Fibroblast of upper back skin (primary cell): ENCODE results near the gene EREG.
"Not testable (repeated sequence)": the region's sequence is repeated elsewhere in the genome, so short reads cannot be mapped to it uniquely, and the experiment has no call there.

Experiments
- DNase-seq: peaks from one replicate; pipeline ENCODE4 v3.0.0-alpha.2; 2013

The EREG gene

GRCh38 chr4:74391890-74392475, 27.0 kb downstream of the EREG start:
- no peak for DNase-seq

DNA sequence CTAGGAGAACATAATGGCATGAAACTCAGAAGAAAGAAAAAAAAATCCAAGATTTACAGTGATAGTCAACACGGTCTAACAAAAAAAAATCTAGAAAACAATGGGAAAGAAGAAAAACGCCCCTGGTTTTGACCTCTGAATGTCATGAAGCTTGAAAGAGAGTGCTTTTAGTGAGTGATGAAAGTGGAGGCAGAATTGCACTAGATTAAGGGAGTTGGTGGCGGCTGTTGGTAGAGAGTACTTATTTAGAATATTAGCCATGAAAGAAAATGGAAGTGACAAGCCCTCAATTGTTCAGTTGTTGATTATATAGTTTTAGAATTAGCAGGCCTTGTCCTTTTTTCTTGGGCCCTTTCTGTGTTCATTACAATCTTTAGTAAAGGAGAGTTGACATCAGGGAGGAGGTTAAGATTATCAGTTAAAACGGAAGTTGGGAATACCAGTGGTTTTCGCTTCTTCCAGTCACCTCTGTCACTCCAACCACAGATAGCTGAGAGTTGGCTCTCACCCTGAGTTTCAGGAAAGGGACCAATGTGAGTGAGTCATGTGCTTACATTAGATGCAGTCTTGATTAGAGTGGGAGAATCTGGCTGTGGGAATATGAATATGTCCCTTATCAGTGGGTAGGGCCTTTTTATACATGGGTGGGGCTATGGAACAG, 29.7 kb downstream of the EREG start:
- DNase-seq, result peak; percentile 49

DNA sequence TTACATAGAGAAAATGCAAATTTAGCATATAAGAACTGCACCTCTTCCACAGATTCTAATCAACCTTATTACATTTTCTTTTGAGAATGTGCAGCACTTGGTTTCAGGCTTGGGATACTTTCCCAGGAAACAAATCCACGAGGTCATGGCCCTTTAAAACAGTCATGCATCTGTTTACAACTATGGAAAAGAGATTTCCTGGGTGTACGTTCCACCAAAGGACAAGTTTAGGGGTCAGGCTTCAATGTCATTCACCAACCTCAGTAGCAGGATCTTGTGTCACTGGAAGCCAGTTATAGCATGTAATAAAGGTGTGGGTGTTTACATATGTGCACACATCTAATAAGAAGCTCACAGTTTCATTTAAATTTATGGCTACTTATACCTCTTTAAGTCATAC, 30.7 kb downstream of the EREG start:
- DNase-seq, result no peak

DNA sequence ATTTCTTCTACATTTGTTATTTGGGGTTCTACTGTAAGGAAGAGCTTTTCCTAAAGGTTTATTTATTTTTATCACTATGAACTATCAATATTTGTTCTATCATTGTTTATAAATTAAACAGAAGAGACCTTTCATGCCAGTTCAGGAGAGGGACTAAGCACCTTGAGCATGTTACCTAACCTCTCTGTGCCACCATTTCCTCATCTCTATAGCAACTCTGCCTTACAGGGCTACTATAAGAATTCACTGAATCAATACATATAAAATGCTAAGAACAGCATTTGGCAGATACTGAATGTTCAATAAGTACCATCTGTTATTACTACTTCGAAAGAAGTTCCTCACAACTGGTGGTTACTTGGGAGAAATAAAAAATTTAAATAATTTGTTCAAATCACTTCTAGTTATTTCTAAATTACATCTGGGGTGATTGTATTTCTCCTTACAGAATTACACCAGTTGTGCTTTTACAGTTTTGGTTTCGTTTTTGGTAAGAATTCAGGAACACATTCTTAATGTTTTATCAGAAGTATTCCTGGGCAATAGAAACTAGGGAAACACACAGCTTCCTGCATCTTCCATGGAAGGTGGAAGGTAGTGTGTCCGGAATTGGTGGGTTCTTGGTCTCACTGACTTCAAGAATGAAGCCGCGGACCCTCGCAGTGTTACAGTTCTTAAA, 32.9 kb downstream of the EREG start:
- DNase-seq, result no peak

DNA sequence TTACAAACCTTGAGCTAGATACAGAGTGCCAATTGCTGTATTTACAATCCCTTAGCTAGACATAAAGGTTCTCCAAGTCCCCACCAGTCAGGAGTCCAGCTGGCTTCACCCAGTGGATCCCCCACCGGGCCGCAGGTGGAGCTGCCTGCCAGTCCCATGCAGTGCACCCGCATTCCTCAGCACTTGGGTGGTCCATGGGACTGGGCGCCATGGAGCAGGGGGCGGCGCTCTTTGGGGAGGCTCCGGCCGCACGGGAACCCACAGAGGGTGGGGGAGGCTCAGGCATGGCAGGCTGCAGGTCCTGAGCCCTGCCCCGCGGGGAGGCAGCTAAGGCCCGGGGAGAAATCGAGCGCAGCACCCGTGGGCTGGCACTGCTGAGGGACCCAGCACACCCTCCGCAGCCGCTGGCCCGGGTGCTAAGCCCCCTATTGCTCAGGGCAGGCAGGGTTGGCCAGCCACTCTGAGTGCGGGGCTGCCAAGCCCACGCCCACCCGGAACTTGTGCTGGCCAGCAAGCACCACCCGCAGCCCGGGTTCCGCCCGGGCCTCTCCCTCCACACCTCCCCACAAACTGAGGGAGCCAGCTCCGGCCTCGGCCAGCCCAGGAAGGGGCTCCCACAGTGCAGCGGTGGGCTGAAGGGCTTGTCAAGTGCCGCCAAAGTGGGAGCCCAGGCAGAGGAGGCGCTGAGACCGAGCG, 34.1 kb downstream of the EREG start:
- not testable (repeated sequence) for DNase-seq

- no peak for DNase-seq
These were observed 35.5 kb downstream of the EREG start for GRCh38 chr4:74400395-74400794.

GRCh38 chr4:74402692-74403456, 37.9 kb downstream of the EREG start:
- no peak for DNase-seq

DNA sequence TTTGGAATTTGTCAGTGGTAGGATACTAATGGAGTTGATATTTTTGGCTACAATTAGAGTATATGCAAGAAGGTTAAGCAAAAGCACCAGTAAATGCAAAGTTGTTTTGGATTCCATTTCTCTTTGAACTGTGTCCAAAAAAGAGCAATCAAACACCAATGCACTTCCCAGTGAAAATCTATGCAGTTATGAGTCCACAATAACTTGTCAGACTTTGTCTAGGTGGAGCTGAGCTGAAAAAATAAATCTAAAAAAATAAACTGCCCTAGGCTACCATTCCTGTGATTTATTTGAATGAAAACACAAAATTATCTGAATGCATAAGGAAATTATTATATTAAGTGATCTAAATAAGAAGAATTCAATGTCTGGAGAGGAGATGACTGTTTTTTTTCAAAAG, 42.9 kb downstream of the EREG start:
- no peak for DNase-seq

GRCh38 chr4:74408639-74409038, 43.7 kb downstream of the EREG start:
- peak; percentile 54 for DNase-seq

DNA sequence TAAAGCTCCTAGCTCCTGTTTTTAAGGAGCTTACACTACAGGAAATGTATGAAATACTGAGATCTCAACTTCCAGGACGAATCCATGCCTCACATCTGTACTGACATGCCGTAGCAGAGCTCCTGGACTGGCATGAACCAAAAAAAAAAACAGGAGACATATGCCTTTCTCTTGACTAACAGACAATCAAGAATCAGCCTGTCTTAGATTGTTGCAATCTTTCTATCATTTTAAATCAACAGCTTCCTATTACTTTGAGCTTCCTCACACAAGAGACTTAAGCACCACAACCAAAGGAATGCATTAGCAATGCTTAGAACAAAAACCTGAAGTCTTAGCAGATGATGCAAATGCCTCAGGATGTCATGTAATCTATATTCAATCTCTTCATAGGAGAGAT, 45.3 kb downstream of the EREG start:
- DNase-seq, result peak; percentile 75

DNA sequence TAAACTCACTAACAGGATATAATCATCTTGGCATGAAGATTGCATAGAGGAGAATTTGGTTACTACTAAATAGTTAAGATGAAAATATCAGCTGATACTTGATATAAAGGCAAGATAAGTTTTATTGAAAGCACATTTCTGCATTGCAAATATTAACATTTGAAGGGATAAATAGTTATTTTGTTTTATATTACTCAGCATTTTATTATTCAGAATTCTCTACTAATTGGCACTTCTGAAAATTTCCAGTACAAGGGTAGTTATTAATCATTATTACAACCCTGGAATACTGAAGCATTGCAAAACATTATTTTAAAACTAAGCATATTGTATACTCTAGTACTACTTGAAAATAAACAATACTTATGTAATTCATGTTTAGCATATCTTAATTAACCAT, 47.3 kb downstream of the EREG start:
- no peak for DNase-seq

GRCh38 chr4:74413265-74413664, 48.3 kb downstream of the EREG start:
- DNase-seq, result no peak

DNA sequence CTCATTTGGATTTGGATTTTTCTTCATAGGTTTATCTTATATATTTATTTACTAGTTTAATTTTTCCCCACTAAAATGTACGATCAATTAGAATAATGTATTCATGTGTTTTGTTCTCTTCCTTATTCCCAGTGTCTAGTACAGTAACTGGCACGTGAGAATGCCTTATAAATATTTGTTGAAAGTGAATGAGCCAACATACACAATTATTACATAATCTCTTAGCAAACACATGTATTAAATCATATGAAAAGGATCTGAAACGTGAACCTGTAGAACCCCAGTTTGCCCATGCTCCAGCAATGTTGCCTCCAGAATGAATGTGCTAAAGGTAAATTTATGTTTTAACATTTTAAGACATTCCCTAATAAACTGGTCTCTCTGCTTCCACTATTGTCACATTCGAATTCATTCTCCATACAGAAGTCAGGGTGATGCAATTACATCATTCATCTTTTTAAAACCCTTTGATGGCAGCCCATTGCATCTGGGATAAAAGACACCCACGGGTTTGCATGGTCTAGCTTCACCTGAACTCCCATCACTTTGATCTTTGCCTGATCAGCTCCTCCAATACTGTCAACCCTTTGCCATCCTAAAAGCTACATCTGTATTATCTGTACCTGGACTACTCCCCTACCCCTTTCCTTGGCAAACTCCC, 49.3 kb downstream of the EREG start:
- DNase-seq, result no peak

- no peak for DNase-seq
These were observed 50.8 kb downstream of the EREG start for GRCh38 chr4:74415602-74416300.

GRCh38 chr4:74418063-74418670, 53.2 kb downstream of the EREG start:
- peak; percentile 89 for DNase-seq

- DNase-seq, result no peak
These were observed 55.9 kb downstream of the EREG start for GRCh38 chr4:74420863-74421262.

DNA sequence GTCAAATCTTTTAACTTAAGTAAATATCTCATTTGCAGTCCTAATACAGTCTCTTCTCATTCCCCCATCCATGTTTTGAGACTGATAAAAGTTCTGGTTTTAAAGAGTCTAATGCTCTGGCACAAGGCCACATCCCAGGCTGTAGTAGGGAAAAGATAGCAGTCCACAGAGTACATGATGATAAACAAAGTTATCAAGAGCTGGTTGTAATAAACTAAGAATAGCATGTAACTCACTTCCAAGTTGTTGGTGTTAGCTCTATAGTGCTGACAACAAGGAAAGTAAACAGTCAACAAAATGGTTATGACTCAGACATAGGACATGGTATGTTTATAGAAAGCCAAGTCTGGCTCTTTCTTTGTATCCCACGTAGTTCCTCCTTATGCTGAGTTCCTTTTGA, 58.2 kb downstream of the EREG start:
- no peak for DNase-seq

GRCh38 chr4:74424111-74424510, 59.2 kb downstream of the EREG start:
- no peak for DNase-seq

DNA sequence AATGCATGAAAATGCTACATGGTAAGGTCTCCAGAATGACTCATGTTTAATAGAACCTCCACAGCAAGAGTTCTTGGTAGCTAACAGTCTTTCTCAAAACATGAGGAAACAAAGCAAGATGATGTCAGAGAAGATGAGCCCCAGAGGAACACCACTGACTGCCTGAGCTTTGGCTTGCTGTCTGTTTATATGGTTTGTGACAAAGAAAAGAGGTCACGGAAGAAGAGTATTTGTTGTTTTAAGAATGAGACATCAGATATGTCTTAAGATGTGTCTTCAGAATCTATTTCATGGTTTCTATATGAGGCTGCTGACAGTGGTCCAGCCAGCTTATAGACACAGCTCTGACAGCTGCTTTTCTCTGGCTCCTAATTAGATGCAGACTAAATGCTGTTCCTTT, 61.2 kb downstream of the EREG start:
- DNase-seq, result peak; percentile 71

DNA sequence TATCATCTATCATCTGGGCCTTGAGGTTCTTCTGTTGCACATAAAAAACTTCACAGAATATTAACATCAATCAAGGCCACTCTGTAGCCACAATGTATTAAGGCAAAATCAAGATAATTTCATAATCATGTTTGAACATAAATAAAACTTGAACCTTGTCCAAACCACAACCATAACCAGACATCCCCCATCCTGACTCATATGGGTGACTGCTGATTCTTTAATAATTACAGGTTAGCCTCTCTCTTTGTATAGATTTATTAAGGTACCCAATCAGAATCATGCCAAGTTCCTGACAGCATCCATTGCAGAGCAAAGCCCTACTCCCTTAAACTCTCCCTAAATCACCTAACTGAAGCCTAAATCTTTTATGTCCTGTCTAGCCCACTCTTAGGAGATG, 63.3 kb downstream of the EREG start:
- DNase-seq, result no peak

DNA sequence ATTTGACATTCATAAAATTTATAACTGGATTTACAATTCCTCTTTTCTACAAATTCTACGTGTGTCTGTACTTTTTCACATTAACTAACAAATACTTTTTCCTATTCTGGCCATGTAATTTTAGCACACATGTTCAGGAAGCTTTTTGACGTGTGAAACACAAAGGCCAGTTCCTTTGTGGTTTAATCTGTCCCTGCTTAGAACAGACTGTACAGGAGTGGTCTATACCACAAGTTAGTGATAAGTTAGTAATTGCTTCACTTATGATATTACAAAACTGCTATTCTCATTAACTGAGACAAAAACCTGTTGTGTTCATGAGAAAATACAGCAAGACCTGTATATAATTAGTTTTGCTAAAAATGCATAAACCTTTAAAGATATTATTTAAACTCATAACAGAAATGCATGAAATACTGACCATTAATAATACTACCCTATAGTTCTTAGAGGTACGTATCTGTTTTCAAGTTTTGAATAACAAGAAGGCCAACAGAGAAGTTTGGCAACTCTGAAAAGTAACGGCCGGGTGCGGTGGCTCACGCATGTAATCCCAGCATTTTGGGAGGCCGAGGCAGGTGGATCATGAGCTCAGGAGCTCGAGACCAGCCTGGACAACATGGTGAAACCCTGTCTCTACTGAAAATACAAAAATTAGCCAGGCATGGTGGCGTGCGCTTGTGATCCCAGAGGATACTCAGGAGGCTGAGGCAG, 66.3 kb downstream of the EREG start:
- DNase-seq, result no peak
